GM23338 (cell line): ENCODE data around the gene SHISAL1. TPM values are rescaled to one million over a fixed set of nuclear protein-coding genes. Genes with fewer than 3 reads are reported as not detected.

ENCODE experiments used
- ATAC-seq: fragments of 200-7000 bp; cut with Tn5 transposase; 3 replicates; pipeline ENCODE4 v1.9.1; 2020
- DNase-seq: peaks from one replicate; pipeline ENCODE4 v3.0.0-alpha.2; 2015; ENCODE audit warnings: low spot score
- H2AFZ ChIP-seq: fragments of 200-600 bp; sonication (generic); 2 replicates; pipeline ENCODE4 v1.8.0; 2016; ENCODE audit warnings: antibody characterized with exemption, mild to moderate bottlenecking, moderate library complexity
- H3F3A ChIP-seq: fragments of 200-600 bp; sonication (generic); replicated peaks from 2 replicates; pipeline ENCODE4 v1.8.0; 2017; ENCODE audit warnings: antibody characterized with exemption, mixed run types, low read depth
- H3K27ac ChIP-seq: fragments of 200-600 bp; sonication (generic); 2 replicates; pipeline ENCODE4 v1.6.1; 2016; ENCODE audit warnings: low read depth
- H3K27me3 ChIP-seq: fragments of 200-600 bp; sonication (generic); 2 replicates; pipeline ENCODE4 v1.8.0; 2016; ENCODE audit warnings: mild to moderate bottlenecking, mixed run types, moderate library complexity; ENCODE audit not compliant: insufficient read depth
- H3K36me3 ChIP-seq: fragments of 200-600 bp; sonication (generic); 2 replicates; pipeline ENCODE4 v1.8.0; 2016; ENCODE audit warnings: mild to moderate bottlenecking; ENCODE audit not compliant: insufficient read depth
- H3K4me1 ChIP-seq: fragments of 200-600 bp; sonication (generic); 2 replicates; pipeline ENCODE4 v1.8.0; 2016; ENCODE audit warnings: mild to moderate bottlenecking, moderate library complexity; ENCODE audit not compliant: insufficient read depth
- H3K4me2 ChIP-seq: fragments of 200-600 bp; sonication (generic); 2 replicates; pipeline ENCODE4 v1.7.1; 2017; ENCODE audit warnings: mixed run types
- H3K4me3 ChIP-seq: fragments of 200-600 bp; sonication (generic); 2 replicates; pipeline ENCODE4 v1.6.1; 2016; ENCODE audit warnings: mixed run types
- H3K79me2 ChIP-seq: fragments of 200-600 bp; sonication (generic); replicated peaks from 2 replicates; pipeline ENCODE4 v1.8.0; 2017; ENCODE audit warnings: mild to moderate bottlenecking; ENCODE audit not compliant: insufficient read depth
- H3K9me2 ChIP-seq: fragments of 200-600 bp; sonication (generic); 2 replicates; pipeline ENCODE4 v1.8.0; 2017; ENCODE audit not compliant: insufficient read depth
- H4K20me1 ChIP-seq: fragments of 200-600 bp; sonication (generic); replicated peaks from 2 replicates; pipeline ENCODE4 v1.8.0; 2017; ENCODE audit warnings: mild to moderate bottlenecking; ENCODE audit not compliant: insufficient read depth
- H3K27ac Mint-ChIP-seq: 2 replicates; pipeline ENCODE4 v1.8.0; 2020; ENCODE audit warnings: inconsistent platforms, mild to moderate bottlenecking, moderate library complexity, mixed read lengths
- H3K27me3 Mint-ChIP-seq: 3 replicates; pipeline ENCODE4 v1.8.0; 2022; ENCODE audit warnings: low read depth, mild to moderate bottlenecking, moderate library complexity, mixed read lengths, inconsistent platforms; ENCODE audit not compliant: insufficient read depth, poor library complexity
- H3K36me3 Mint-ChIP-seq: 3 replicates; pipeline ENCODE4 v1.8.0; 2021; ENCODE audit warnings: low read depth, mild to moderate bottlenecking, inconsistent platforms, moderate library complexity, mixed read lengths
- H3K4me1 Mint-ChIP-seq: 3 replicates; pipeline ENCODE4 v1.8.0; 2020; ENCODE audit warnings: mild to moderate bottlenecking, inconsistent platforms, mixed read lengths
- H3K4me3 Mint-ChIP-seq: 3 replicates; pipeline ENCODE4 v1.8.0; 2021; ENCODE audit warnings: moderate library complexity, mild to moderate bottlenecking, inconsistent platforms, mixed read lengths
- H3K9me3 Mint-ChIP-seq: 3 replicates; pipeline ENCODE4 v1.8.0; 2020; ENCODE audit warnings: moderate library complexity, mild to moderate bottlenecking, inconsistent platforms, mixed read lengths
- ETS1 ChIP-seq: IDR thresholded peaks from 2 replicates; pipeline ENCODE4 v1.6.1; 2016; ENCODE audit warnings: antibody characterized with exemption
- EZH2 ChIP-seq: fragments of 200-600 bp; sonication (generic); IDR thresholded peaks from one replicate; pipeline ENCODE4 v1.8.0; 2017; ENCODE audit warnings: antibody characterized with exemption, mild to moderate bottlenecking, low read depth; ENCODE audit not compliant: unreplicated experiment
- NANOG ChIP-seq: IDR thresholded peaks from 2 replicates; pipeline ENCODE4 v1.6.1; 2016; ENCODE audit warnings: antibody characterized with exemption, borderline replicate concordance
- POLR2AphosphoS5 ChIP-seq: IDR thresholded peaks from 2 replicates; pipeline ENCODE4 v1.6.1; 2016; ENCODE audit warnings: antibody characterized with exemption, low read depth
- polyA plus RNA-seq: library from polyadenylated mRNA; unstranded; fragments of >200 nt; fragmentation: Nextera tagmentation; extraction: Ambion mirVana; gene quantifications from 2 replicates; pipeline ENCODE4 v1.2.1, GENCODE V29; 2016
- total RNA-seq: library from RNA; depleted of rRNA; stranded (reverse); fragments of >200 nt; shearing (Covaris generic); gene quantifications from 2 replicates; pipeline ENCODE4 v1.2.3, GENCODE V29; 2014
- TF ChIP-seq, protein P1 (sequence below): fragments of 250-450 bp; sonication (Bioruptor Pico); IDR thresholded peaks from 2 replicates; pipeline ENCODE4 v1.5.0; 2020; ENCODE audit warnings: mild to moderate bottlenecking, moderate library complexity

SHISAL1 gene
- total and polyA plus RNA-seq, 2 experiments from 2014 or later = 0.71 to 3.4 TPM

DNA sequence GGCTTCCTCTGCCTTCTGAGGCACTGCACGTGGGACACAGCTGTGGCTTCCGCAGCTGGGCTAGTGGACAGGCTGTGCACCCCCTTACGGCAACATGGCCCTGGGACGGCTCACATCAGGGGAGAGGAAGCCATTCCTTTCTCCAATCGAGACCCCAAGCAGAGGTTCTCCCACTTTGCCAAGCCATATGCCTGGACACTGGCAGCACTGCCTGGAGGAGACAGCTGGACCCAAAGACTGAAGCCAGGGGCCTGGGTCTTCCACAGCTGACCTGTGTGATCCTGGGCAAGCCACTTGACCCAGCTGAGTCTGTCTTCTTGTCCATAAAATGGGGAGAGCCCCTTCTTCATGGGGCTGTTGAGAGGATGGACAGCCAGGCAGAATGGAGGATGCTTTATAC is 65.4 kb downstream of the SHISAL1 start (continued):
- TF ChIP-seq, protein P1, sequence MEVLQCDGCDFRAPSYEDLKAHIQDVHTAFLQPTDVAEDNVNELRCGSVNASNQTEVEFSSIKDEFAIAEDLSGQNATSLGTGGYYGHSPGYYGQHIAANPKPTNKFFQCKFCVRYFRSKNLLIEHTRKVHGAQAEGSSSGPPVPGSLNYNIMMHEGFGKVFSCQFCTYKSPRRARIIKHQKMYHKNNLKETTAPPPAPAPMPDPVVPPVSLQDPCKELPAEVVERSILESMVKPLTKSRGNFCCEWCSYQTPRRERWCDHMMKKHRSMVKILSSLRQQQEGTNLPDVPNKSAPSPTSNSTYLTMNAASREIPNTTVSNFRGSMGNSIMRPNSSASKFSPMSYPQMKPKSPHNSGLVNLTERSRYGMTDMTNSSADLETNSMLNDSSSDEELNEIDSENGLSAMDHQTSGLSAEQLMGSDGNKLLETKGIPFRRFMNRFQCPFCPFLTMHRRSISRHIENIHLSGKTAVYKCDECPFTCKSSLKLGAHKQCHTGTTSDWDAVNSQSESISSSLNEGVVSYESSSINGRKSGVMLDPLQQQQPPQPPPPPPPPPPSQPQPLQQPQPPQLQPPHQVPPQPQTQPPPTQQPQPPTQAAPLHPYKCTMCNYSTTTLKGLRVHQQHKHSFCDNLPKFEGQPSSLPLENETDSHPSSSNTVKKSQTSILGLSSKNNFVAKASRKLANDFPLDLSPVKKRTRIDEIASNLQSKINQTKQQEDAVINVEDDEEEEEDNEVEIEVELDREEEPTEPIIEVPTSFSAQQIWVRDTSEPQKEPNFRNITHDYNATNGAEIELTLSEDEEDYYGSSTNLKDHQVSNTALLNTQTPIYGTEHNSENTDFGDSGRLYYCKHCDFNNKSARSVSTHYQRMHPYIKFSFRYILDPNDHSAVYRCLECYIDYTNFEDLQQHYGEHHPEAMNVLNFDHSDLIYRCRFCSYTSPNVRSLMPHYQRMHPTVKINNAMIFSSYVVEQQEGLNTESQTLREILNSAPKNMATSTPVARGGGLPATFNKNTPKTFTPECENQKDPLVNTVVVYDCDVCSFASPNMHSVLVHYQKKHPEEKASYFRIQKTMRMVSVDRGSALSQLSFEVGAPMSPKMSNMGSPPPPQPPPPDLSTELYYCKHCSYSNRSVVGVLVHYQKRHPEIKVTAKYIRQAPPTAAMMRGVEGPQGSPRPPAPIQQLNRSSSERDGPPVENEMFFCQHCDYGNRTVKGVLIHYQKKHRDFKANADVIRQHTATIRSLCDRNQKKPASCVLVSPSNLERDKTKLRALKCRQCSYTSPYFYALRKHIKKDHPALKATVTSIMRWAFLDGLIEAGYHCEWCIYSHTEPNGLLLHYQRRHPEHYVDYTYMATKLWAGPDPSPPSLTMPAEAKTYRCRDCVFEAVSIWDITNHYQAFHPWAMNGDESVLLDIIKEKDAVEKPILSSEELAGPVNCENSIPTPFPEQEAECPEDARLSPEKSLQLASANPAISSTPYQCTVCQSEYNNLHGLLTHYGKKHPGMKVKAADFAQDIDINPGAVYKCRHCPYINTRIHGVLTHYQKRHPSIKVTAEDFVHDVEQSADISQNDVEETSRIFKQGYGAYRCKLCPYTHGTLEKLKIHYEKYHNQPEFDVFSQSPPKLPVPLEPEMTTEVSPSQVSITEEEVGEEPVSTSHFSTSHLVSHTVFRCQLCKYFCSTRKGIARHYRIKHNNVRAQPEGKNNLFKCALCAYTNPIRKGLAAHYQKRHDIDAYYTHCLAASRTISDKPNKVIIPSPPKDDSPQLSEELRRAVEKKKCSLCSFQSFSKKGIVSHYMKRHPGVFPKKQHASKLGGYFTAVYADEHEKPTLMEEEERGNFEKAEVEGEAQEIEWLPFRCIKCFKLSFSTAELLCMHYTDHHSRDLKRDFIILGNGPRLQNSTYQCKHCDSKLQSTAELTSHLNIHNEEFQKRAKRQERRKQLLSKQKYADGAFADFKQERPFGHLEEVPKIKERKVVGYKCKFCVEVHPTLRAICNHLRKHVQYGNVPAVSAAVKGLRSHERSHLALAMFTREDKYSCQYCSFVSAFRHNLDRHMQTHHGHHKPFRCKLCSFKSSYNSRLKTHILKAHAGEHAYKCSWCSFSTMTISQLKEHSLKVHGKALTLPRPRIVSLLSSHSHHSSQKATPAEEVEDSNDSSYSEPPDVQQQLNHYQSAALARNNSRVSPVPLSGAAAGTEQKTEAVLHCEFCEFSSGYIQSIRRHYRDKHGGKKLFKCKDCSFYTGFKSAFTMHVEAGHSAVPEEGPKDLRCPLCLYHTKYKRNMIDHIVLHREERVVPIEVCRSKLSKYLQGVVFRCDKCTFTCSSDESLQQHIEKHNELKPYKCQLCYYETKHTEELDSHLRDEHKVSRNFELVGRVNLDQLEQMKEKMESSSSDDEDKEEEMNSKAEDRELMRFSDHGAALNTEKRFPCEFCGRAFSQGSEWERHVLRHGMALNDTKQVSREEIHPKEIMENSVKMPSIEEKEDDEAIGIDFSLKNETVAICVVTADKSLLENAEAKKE (CRISPR knock-in tag) = no peak
- TF ChIP-seq EZH2 (no peak), NANOG (no peak)

DNA sequence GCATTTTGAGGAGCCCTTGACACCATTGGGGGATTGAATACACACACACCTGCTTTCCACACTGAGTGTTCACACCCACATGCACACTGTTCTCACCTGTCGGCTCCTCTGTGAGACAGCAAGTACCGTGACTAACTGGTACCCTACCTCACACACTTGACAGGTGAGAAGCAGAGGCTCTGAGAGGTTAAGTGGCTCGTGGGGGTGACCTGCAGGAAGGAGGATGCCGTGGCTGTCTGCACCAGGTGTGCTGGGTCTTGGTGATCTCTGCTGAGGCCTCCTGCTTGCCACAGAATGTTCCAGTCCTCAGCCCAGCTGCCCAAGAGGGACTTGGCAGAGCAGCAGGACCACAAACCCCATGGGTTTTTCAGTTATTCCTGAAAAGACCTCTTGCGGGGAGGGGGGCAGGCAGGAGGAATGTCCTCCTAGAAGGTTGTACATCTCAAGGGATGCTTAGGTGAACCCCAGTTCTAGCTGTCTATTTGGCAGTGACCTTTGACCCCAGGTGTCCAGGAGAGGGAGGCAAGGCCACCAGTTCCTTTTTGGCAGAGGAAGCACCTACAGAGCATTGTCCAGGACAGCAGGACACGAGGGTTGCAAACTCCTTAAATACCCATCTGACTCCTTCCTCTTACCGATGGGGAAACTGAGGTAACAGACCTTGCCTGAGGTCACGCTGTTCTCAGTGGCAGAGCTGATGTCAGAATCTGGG is 66.0 kb downstream of the SHISAL1 start:
- Mint-ChIP-seq H3K27ac (no peak overlapping the region), H3K9me3 (peaks cover 25% of the 10 kb centered on the region), H3K4me3 (no peak overlapping the region), H3K4me1 (no peaks in the 10 kb centered on the region), H3K36me3 (peaks cover 32% of the 10 kb centered on the region), H3K27me3 (peaks cover 4% of the 10 kb centered on the region)
- no peaks in the 10 kb centered on the region for H4K20me1 ChIP-seq
- H3K4me3 ChIP-seq = no peak overlapping the region
- H3K79me2 ChIP-seq = no peaks in the 10 kb centered on the region
- no peak overlapping the region for H2AFZ ChIP-seq
- ATAC-seq (no peak), DNase-seq (no peak)
- H3K27me3 ChIP-seq = no peaks in the 10 kb centered on the region
- no peaks in the 10 kb centered on the region for H3K9me2 ChIP-seq
- no peaks in the 10 kb centered on the region for H3K36me3 ChIP-seq
- no peaks in the 10 kb centered on the region for H3F3A ChIP-seq
- H3K4me1 ChIP-seq = no peaks in the 10 kb centered on the region
- H3K27ac ChIP-seq = no peak overlapping the region
- H3K4me2 ChIP-seq = no peak overlapping the region
- TF ChIP-seq POLR2AphosphoS5 (no peak), ETS1 (no peak), EZH2 (no peak)
- TF ChIP-seq, protein P1 (CRISPR knock-in tag) = no peak
